HepG2 (cell line): Measurements from ENCODE around the gene RBM8A. TPM values are rescaled to one million over a fixed set of nuclear protein-coding genes. Genes with fewer than 3 reads are reported as not detected.
A peak's percentile ranks its signal among the peaks of the same experiment; 100 is the strongest.

Experiments
- BRF2 ChIP-seq: sonication (generic); formaldehyde crosslinking; IDR thresholded peaks from 2 replicates; pipeline ENCODE4 v1.8.1; 2022; ENCODE audit warnings: mild to moderate bottlenecking, missing genetic modification reagents
- GPBP1L1 ChIP-seq: sonication (generic); formaldehyde crosslinking; IDR thresholded peaks from 2 replicates; pipeline ENCODE4 v1.5.0; 2020; ENCODE audit warnings: mild to moderate bottlenecking, missing genetic modification reagents
- MED8 ChIP-seq: sonication (generic); formaldehyde crosslinking; IDR thresholded peaks from 2 replicates; pipeline ENCODE4 v1.8.1; 2023; ENCODE audit warnings: mild to moderate bottlenecking, missing genetic modification reagents; ENCODE audit not compliant: insufficient replicate concordance
- PATZ1 ChIP-seq: sonication (generic); formaldehyde crosslinking; IDR thresholded peaks from 2 replicates; pipeline ENCODE4 v1.4.0; 2020; ENCODE audit warnings: missing genetic modification reagents
- SETDB1 ChIP-seq: sonication (generic); formaldehyde crosslinking; IDR thresholded peaks from 2 replicates; pipeline ENCODE4 v1.5.1; 2020; ENCODE audit warnings: missing genetic modification reagents, mild to moderate bottlenecking, borderline replicate concordance
- SOX13 ChIP-seq, 3 experiments: fragments of 450-650 bp in 1 of 3; sonication (generic) in 1 of 3; formaldehyde crosslinking in 1 of 3; IDR thresholded peaks in 2 of 3; conservative IDR thresholded peaks in 1 of 3; 2 replicates each; pipeline versions ENCODE4 v1.5.0 to v1.6.1; 2016 to 2020; ENCODE audit warnings: antibody characterized with exemption in 1 of 3, mild to moderate bottlenecking in 1 of 3, missing compliant biosample characterization in 1 of 3, missing genetic modification reagents in 1 of 3, moderate library complexity in 1 of 3
- SOX6 ChIP-seq, 2 experiments: fragments of 450-650 bp in 1 of 2; sonication (generic) in 1 of 2; formaldehyde crosslinking in 1 of 2; IDR thresholded peaks; 2 replicates each; pipeline versions ENCODE4 v1.4.0 to v1.6.1; 2017 to 2020; ENCODE audit warnings: antibody characterized with exemption in 1 of 2, mild to moderate bottlenecking in 1 of 2, missing genetic modification reagents in 1 of 2
- TAF15 ChIP-seq: fragments of 200-400 bp; formaldehyde crosslinking; IDR thresholded peaks from one replicate; pipeline ENCODE4 v1.6.1; 2018; ENCODE audit warnings: mild to moderate bottlenecking, low read depth, low read length; ENCODE audit not compliant: poor library complexity, severe bottlenecking
- THAP11 ChIP-seq: IDR thresholded peaks from 2 replicates; pipeline ENCODE4 v1.6.1; 2016; ENCODE audit warnings: missing biosample characterization, missing genetic modification reagents
- WIZ ChIP-seq: sonication (generic); formaldehyde crosslinking; IDR thresholded peaks from 2 replicates; pipeline ENCODE4 v1.5.1; 2020; ENCODE audit warnings: mild to moderate bottlenecking, missing genetic modification reagents
- YEATS2 ChIP-seq: sonication (generic); formaldehyde crosslinking; IDR thresholded peaks from 2 replicates; pipeline ENCODE4 v1.4.0; 2020; ENCODE audit warnings: missing genetic modification reagents, borderline replicate concordance
- ZBTB20 ChIP-seq: sonication (generic); formaldehyde crosslinking; IDR thresholded peaks from 2 replicates; pipeline ENCODE4 v1.8.1; 2023; ENCODE audit warnings: missing genetic modification reagents, low read depth, mild to moderate bottlenecking, borderline replicate concordance
- ZNF205 ChIP-seq: IDR thresholded peaks from 2 replicates; pipeline ENCODE4 v1.6.1; 2018; ENCODE audit warnings: missing biosample characterization, missing genetic modification reagents
- ZNF850 ChIP-seq: sonication (generic); formaldehyde crosslinking; conservative IDR thresholded peaks from 2 replicates; pipeline ENCODE4 v1.9.0; 2021; ENCODE audit warnings: mild to moderate bottlenecking, missing genetic modification reagents
- polyA plus RNA-seq, 8 experiments: library from polyadenylated mRNA; depleted of rRNA in 3 of 8; stranded (reverse) in 7 of 8; unstranded in 1 of 8; fragments of >200 nt; fragmentation: Illumina TruSeq in 4 of 8; extraction: Trizol in 4 of 8; gene quantifications; 2 replicates each; pipeline versions ENCODE4 v1.2.1 to v1.2.3, GENCODE V29; 2011 to 2016; ENCODE audit warnings: low read depth in 4 of 8, missing spikeins in 1 of 8, mixed read lengths in 1 of 8; ENCODE audit not compliant: insufficient read depth in 1 of 8
- total RNA-seq, 5 experiments: library from RNA; depleted of rRNA; stranded (reverse); fragments of >200 nt; fragmentation: Illumina TruSeq; extraction: Trizol; gene quantifications; 2 replicates each; pipeline ENCODE4 v1.2.3, GENCODE V29; 2016; ENCODE audit warnings: low read depth in 1 of 5
- TF ChIP-seq, protein P1 (sequence below): sonication (generic); formaldehyde crosslinking; IDR thresholded peaks from 2 replicates; pipeline ENCODE4 v1.4.0; 2020; ENCODE audit warnings: mild to moderate bottlenecking, missing genetic modification reagents
- TF ChIP-seq, protein P2 (sequence below): sonication (generic); formaldehyde crosslinking; IDR thresholded peaks from 2 replicates; pipeline ENCODE4 v1.5.0; 2020; ENCODE audit warnings: missing genetic modification reagents

RBM8A gene
- total and polyA plus RNA-seq, 2 of the 13 experiments (the other 11 are each of a cell fraction or from before 2014, with no cell fraction given) = 106 to 162 TPM

- TF ChIP-seq SETDB1 (CRISPR knock-in tag) (no peak), PATZ1 (CRISPR knock-in tag) (no peak), YEATS2 (CRISPR knock-in tag) (peak; percentile 90), BRF2 (CRISPR knock-in tag) (no peak; the same call in 1 of the 2 replicates), ZNF205 (no peak), WIZ (CRISPR knock-in tag) (no peak), ZBTB20 (CRISPR knock-in tag) (peak; percentile 89), SOX13 (IDR thresholded peaks at IDR 0.05) (no peak), SOX13 (CRISPR knock-in tag; conservative IDR thresholded peaks at IDR 0.05 in 1 of 2, IDR thresholded peaks at IDR 0.05 in 1 of 2) (no peak), ZNF850 (CRISPR knock-in tag) (no peak), MED8 (CRISPR knock-in tag) (peak; percentile 80), THAP11 (CRISPR knock-in tag) (peak; percentile 91), GPBP1L1 (CRISPR knock-in tag) (no peak), SOX6 (IDR thresholded peaks at IDR 0.05) (no peak), SOX6 (CRISPR knock-in tag; IDR thresholded peaks at IDR 0.05) (peak; percentile 67), TAF15 (no peak)
- TF ChIP-seq, protein P1, sequence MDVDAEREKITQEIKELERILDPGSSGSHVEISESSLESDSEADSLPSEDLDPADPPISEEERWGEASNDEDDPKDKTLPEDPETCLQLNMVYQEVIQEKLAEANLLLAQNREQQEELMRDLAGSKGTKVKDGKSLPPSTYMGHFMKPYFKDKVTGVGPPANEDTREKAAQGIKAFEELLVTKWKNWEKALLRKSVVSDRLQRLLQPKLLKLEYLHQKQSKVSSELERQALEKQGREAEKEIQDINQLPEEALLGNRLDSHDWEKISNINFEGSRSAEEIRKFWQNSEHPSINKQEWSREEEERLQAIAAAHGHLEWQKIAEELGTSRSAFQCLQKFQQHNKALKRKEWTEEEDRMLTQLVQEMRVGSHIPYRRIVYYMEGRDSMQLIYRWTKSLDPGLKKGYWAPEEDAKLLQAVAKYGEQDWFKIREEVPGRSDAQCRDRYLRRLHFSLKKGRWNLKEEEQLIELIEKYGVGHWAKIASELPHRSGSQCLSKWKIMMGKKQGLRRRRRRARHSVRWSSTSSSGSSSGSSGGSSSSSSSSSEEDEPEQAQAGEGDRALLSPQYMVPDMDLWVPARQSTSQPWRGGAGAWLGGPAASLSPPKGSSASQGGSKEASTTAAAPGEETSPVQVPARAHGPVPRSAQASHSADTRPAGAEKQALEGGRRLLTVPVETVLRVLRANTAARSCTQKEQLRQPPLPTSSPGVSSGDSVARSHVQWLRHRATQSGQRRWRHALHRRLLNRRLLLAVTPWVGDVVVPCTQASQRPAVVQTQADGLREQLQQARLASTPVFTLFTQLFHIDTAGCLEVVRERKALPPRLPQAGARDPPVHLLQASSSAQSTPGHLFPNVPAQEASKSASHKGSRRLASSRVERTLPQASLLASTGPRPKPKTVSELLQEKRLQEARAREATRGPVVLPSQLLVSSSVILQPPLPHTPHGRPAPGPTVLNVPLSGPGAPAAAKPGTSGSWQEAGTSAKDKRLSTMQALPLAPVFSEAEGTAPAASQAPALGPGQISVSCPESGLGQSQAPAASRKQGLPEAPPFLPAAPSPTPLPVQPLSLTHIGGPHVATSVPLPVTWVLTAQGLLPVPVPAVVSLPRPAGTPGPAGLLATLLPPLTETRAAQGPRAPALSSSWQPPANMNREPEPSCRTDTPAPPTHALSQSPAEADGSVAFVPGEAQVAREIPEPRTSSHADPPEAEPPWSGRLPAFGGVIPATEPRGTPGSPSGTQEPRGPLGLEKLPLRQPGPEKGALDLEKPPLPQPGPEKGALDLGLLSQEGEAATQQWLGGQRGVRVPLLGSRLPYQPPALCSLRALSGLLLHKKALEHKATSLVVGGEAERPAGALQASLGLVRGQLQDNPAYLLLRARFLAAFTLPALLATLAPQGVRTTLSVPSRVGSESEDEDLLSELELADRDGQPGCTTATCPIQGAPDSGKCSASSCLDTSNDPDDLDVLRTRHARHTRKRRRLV (CRISPR knock-in tag) = no peak
- TF ChIP-seq, protein P2, sequence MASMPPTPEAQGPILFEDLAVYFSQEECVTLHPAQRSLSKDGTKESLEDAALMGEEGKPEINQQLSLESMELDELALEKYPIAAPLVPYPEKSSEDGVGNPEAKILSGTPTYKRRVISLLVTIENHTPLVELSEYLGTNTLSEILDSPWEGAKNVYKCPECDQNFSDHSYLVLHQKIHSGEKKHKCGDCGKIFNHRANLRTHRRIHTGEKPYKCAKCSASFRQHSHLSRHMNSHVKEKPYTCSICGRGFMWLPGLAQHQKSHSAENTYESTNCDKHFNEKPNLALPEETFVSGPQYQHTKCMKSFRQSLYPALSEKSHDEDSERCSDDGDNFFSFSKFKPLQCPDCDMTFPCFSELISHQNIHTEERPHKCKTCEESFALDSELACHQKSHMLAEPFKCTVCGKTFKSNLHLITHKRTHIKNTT = no peak
Measured at GRCh38 chr1:145927063-145927886, at the start of gene RBM8A (continued).
